HT1080 (cell line): ENCODE data around the gene SCGN. TPM values are rescaled to one million over a fixed set of nuclear protein-coding genes. Genes with fewer than 3 reads are reported as not detected.

ENCODE experiments used
- DNase-seq: peaks from one replicate; pipeline ENCODE4 v3.0.0-alpha.2; 2015; ENCODE audit warnings: low read depth
- polyA plus RNA-seq, 2 experiments: library from polyadenylated mRNA; depleted of rRNA; stranded (reverse); fragments of >200 nt; gene quantifications; 2 replicates each; pipeline ENCODE4 v1.2.3, GENCODE V29; 2015
- total RNA-seq: library from RNA; depleted of rRNA; stranded (reverse); fragments of >200 nt; shearing (Covaris generic); gene quantifications from 2 replicates; pipeline ENCODE4 v1.2.3, GENCODE V29; 2014; rRNA removed

Gene SCGN
- not detected in 2 replicates for total RNA-seq
- polyA plus RNA-seq (2015; cell fraction: cytosol; rRNA removed), result not detected in 2 replicates
- not detected in 2 replicates for polyA plus RNA-seq (2015; cell fraction: nucleus; rRNA removed)

- DNase-seq, result peak; percentile 16
Measured at GRCh38 chr6:25652007-25652515, at the start of gene SCGN. Gene SCGN, plus strand, starts transcription at chr6:25652215. Its CDS starts 189 bp downstream, at chr6:25652404.

GRCh38 chr6:25602674-25602982 is 49.4 kb upstream of the SCGN start:
- DNase-seq, result no peak

GRCh38 chr6:25603251-25603650 is 48.8 kb upstream of the SCGN start:
- no peak for DNase-seq

- no peak for DNase-seq
Measured at GRCh38 chr6:25606151-25606550, 45.9 kb upstream of the SCGN start.

- no peak for DNase-seq
Measured at GRCh38 chr6:25608558-25609174, 43.3 kb upstream of the SCGN start.

- peak; percentile 4 for DNase-seq
Measured at GRCh38 chr6:25612666-25613065, 39.3 kb upstream of the SCGN start.

GRCh38 chr6:25613415-25613814 is 38.6 kb upstream of the SCGN start:
- DNase-seq, result no peak

- DNase-seq, result no peak
Measured at GRCh38 chr6:25614052-25614451, 38.0 kb upstream of the SCGN start.

- DNase-seq, result no peak
Measured at GRCh38 chr6:25615471-25615870, 36.5 kb upstream of the SCGN start.

GRCh38 chr6:25617997-25618396 is 34.0 kb upstream of the SCGN start:
- DNase-seq, result no peak

GRCh38 chr6:25619217-25619616 is 32.8 kb upstream of the SCGN start:
- no peak for DNase-seq

GRCh38 chr6:25620391-25620790 is 31.6 kb upstream of the SCGN start:
- DNase-seq, result no peak

- no peak for DNase-seq
Measured at GRCh38 chr6:25623065-25623464, 28.9 kb upstream of the SCGN start.

GRCh38 chr6:25623879-25624278 is 28.1 kb upstream of the SCGN start:
- no peak for DNase-seq

- DNase-seq, result no peak
Measured at GRCh38 chr6:25627001-25627400, 25.0 kb upstream of the SCGN start.

GRCh38 chr6:25628471-25629197 is 23.4 kb upstream of the SCGN start:
- no peak for DNase-seq

GRCh38 chr6:25629198-25629576 is 22.8 kb upstream of the SCGN start:
- DNase-seq, result no peak

- DNase-seq, result no peak
Measured at GRCh38 chr6:25630508-25631278, 21.3 kb upstream of the SCGN start.

GRCh38 chr6:25635886-25636317 is 16.1 kb upstream of the SCGN start:
- DNase-seq, result no peak

- no peak for DNase-seq
Measured at GRCh38 chr6:25637211-25637610, 14.8 kb upstream of the SCGN start.

GRCh38 chr6:25637960-25638434 is 14.0 kb upstream of the SCGN start:
- no peak for DNase-seq

GRCh38 chr6:25639653-25640052 is 12.4 kb upstream of the SCGN start:
- no peak for DNase-seq
